Effector CD4-positive, alpha-beta T cell (primary cell): Measurements from ENCODE around the gene CLK1.
"Not testable (repeated sequence)": the region's sequence is repeated elsewhere in the genome, so short reads cannot be mapped to it uniquely, and the experiment has no call there.

ENCODE experiments used
- DNase-seq: peaks from one replicate; pipeline ENCODE4 v3.0.0-alpha.2; 2020
- total RNA-seq: gene quantifications from one replicate; lab custom pipeline; 2026; lab: John Stamatoyannopoulos, UW

Gene CLK1
- 1,759 reads per million, percentile 100 among the genes with 10 or more reads in this experiment for total RNA-seq

GRCh38 chr2:200864176-200865034 lies at the start of gene CLK1:
Gene CLK1, minus strand, starts transcription at chr2:200864658. Its CDS starts 2,796 bp downstream, at chr2:200861862.
- DNase-seq = peak; percentile 97

GRCh38 chr2:200913654-200914053 lies 49.2 kb upstream of the CLK1 start:
- no peak for DNase-seq

DNA sequence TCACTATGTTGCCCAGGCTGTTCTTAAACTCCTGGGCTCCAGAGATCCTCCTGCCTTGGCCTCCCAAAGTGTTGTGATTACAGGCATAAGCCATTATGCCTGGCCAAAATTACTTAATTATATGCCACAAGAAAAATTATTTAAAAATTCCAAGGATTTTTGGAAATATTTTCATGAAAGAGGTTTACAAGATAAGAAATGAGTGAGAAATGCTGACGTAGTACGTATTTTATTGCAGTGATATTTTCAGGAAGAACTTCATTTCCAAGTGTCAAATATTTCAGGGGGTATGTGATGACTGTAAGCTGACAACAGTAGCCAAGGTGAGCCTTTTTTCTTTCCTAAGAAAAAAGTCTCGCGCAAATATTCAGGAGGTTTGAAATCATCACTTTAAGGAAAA lies 45.5 kb upstream of the CLK1 start:
- DNase-seq = no peak

GRCh38 chr2:200905618-200906296 lies 41.3 kb upstream of the CLK1 start:
- peak; percentile 14 for DNase-seq

- DNase-seq = peak; percentile 68
These were observed 37.1 kb upstream of the CLK1 start for GRCh38 chr2:200901459-200902072.

DNA sequence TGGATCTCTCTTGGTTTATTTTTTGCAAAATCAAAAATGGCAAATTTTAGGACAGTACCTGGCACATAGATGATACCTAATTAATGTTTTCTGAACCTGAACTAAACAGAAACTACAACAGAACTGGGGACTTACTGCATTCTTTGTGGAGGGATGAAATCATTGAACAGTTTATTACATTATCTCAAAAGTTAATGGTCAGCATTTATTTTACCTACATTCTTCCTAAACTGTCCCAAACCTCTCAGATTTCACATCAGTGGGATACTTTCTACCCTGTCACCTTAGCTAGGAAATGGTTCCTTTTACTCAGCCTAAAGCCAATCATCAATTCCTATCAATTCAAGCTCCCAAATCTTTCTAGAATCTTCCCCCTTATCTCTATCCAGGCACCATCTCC lies 35.0 kb upstream of the CLK1 start:
- DNase-seq = no peak

GRCh38 chr2:200888704-200889625 lies 24.5 kb upstream of the CLK1 start, which contains the start of the genes NIF3L1 and PPIL3:
Gene NIF3L1, plus strand, starts transcription at chr2:200889371. Its CDS starts 2,573 bp downstream, at chr2:200891944.
Gene PPIL3, minus strand, starts transcription at chr2:200889077. Its CDS starts 1,462 bp downstream, at chr2:200887615.
- DNase-seq = peak; percentile 95

DNA sequence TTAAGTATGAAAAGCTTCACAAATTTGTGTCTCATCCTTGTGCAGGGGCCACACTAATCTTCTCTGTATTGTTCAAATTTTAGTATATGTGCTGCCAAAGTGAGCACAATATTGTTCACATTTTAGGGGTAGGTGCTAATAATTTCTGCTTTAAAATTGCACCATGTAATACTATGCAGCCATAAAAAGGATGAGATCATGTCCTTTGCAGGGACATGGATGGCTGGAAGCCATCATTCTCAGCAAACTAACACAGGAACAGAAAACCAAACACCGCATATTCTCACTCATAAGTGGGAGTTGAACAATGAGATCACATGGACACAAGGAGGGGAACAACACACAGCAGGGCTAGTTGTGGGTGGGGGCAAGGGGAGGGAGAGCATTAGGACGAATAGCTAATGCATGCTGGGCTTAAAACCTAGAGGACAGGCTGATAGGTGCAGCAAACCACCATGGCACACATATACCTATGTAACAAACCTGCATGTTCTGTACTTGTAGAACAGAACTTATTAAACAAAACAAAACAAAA lies 17.3 kb upstream of the CLK1 start:
- DNase-seq = not testable (repeated sequence)

GRCh38 chr2:200878289-200878880 lies 13.9 kb upstream of the CLK1 start:
- no peak for DNase-seq

- no peak for DNase-seq
These were observed 13.0 kb upstream of the CLK1 start for GRCh38 chr2:200877443-200877842.

DNA sequence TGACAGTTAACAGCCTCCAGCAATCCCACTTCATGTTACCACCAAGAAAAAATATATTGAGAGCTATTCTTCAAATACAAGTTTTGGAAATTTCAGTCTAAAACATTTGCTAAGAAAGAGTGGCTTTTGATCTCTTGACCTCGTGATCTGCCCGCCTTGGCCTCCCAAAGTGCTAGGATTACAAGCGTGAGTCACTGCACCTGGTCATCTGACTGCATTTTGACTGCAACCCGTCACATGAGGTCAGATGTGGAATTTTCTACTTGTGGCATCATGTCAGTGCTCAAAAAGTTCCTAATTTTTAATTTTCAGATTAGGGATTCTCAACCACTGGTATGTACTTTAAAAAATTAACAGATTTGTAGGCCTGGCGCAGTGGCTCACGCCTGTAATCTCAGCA lies 9.1 kb upstream of the CLK1 start:
- no peak for DNase-seq

DNA sequence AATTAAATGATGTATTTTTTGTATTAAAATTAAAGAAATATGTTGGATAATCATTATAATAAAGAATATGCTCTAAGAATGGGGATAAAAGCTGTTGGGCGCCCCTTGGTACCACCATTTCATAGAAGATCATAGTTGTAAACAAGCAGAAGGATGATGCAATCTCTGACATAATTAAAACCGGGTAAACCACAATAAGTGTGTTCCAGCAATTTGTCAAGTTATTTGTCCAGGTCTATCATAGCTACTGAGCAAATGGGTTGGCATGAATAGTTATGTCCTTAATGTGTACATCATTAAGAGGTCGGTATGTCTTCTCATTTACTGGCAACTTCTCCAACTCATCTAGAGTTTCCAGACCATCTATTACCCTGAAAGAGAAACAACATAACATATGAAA lies 6.7 kb upstream of the CLK1 start:
- DNase-seq = no peak

DNA sequence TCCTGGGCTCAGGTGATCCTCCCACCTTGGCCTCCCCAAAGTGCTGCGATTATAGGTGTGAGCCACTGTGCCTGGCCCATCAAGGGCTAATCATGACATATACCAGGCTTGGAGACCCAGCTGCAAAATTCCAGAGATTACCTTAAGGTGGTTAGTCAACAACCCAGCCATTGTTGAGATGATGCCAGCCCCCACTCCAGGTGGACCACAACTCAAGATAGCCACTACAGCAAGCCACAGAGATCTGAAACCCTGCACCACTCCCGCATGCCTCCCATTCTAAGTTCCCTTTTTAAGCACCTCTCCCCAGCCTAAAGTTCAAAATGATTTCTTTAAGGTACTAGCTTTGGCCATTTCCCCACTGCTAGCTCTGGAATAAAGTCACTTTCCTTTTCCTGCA lies 4.6 kb upstream of the CLK1 start:
- no peak for DNase-seq

DNA sequence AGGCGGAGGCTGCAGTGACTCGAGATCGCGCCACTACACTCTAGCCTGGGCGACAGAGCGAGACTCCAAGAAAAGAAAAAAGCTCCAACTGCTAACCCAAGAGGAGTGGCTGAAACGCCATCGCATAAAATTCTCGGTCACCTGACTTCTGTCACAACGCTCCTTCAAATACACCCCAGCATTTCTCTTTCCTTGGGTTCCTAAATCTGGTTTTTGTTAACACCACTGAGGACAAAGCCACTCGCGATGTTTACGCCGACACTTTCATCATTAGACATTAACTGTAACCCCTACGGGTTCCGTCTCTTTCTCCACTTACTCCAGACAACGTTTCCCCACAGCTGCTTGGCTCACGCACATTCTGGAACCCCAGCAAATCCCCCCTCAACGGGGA lies 679 bp downstream of the CLK1 start:
- DNase-seq = no peak

DNA sequence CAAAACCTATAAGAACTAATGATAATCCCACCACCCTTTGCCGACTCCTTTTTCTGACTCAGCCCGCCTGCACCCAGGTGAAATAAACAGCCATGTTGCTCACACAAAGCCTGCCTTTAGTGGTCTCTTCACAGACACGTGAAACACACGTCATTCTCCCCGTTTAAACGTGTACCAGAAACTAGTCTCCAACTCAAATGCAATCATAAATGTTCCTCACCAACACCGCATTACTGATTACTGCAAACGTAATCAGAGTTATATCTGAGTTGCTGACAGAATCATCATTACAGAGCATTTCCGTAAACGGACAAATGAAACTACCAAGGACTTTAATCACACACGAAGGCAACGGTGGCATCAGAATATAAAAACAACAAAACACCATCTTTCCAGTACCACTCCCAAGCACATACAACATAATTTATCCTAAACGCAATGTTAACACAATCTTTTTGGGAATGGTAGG lies 1.9 kb downstream of the CLK1 start:
- DNase-seq = peak; percentile 62

- DNase-seq = no peak
These were observed 2.8 kb downstream of the CLK1 start for GRCh38 chr2:200861617-200862155.

GRCh38 chr2:200860092-200860795 lies 4.2 kb downstream of the CLK1 start:
- DNase-seq = no peak

DNA sequence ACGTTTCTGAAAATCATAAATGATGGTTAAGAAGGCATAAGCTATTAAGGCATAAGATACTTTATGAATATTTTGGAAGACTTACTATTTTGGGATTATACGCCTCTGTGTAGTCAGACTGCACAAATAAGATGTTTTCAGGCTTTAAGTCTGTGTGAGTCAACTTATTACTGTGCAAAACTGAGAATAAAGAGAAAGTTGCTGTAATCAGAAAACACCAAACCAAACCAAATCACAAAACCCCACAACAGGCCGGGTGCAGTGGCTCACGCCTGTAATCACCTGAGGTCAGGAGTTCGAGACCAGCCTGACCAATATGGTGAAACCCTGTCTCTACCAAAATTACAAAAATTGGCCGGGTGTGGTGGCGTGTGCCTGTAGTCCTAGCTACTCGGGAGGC lies 7.7 kb downstream of the CLK1 start:
- DNase-seq = no peak

- no peak for DNase-seq
These were observed 11.9 kb downstream of the CLK1 start for GRCh38 chr2:200852605-200853004.
